ENCODE results near the gene APBA1.

The APBA1 gene

GRCh38 chr9:69397384-69398214 lies 274.6 kb downstream of the APBA1 start:
- no peak for DNase-seq (ENCODE audit: low read depth)

GRCh38 chr9:69396759-69397158 lies 275.4 kb downstream of the APBA1 start:
- DNase-seq (ENCODE audit: low read depth), result no peak

GRCh38 chr9:69395718-69396117 lies 276.5 kb downstream of the APBA1 start:
- DNase-seq (ENCODE audit: low read depth), result no peak

- no peak for DNase-seq (ENCODE audit: low read depth)
These were observed 278.7 kb downstream of the APBA1 start for GRCh38 chr9:69393425-69393824.

GRCh38 chr9:69392826-69393225 lies 279.3 kb downstream of the APBA1 start:
- DNase-seq (ENCODE audit: low read depth), result no peak

GRCh38 chr9:69391946-69392345 lies 280.2 kb downstream of the APBA1 start:
- DNase-seq (ENCODE audit: low read depth), result no peak

- no peak for DNase-seq (ENCODE audit: low read depth)
These were observed 280.7 kb downstream of the APBA1 start for GRCh38 chr9:69391487-69391886.

GRCh38 chr9:69389437-69389995 lies 282.7 kb downstream of the APBA1 start:
- no peak for DNase-seq (ENCODE audit: low read depth)

- DNase-seq (ENCODE audit: low read depth), result no peak
These were observed 283.6 kb downstream of the APBA1 start for GRCh38 chr9:69388596-69388995.

GRCh38 chr9:69386651-69387050 lies 285.5 kb downstream of the APBA1 start:
- DNase-seq (ENCODE audit: low read depth), result no peak

- DNase-seq (ENCODE audit: low read depth), result no peak
These were observed 286.6 kb downstream of the APBA1 start for GRCh38 chr9:69385581-69386033.

- DNase-seq (ENCODE audit: low read depth), result no peak
These were observed 290.0 kb downstream of the APBA1 start for GRCh38 chr9:69382135-69382534.

GRCh38 chr9:69380811-69381210 lies 291.4 kb downstream of the APBA1 start:
- DNase-seq (ENCODE audit: low read depth), result no peak

GRCh38 chr9:69380301-69380700 lies 291.9 kb downstream of the APBA1 start:
- no peak for DNase-seq (ENCODE audit: low read depth)

- peak; percentile 2 for DNase-seq (ENCODE audit: low read depth)
These were observed 292.7 kb downstream of the APBA1 start for GRCh38 chr9:69379270-69379982.

GRCh38 chr9:69377981-69378380 lies 294.2 kb downstream of the APBA1 start:
- DNase-seq (ENCODE audit: low read depth), result no peak

All from fibroblast of the conjunctiva (primary cell).